Right forelimb (tissue), 1 donor: ENCODE data around the gene SHISA6.

ENCODE experiments used
- DNase-seq: peaks from one replicate; pipeline ENCODE4 v3.0.0-alpha.2; 2018

Gene SHISA6

DNA sequence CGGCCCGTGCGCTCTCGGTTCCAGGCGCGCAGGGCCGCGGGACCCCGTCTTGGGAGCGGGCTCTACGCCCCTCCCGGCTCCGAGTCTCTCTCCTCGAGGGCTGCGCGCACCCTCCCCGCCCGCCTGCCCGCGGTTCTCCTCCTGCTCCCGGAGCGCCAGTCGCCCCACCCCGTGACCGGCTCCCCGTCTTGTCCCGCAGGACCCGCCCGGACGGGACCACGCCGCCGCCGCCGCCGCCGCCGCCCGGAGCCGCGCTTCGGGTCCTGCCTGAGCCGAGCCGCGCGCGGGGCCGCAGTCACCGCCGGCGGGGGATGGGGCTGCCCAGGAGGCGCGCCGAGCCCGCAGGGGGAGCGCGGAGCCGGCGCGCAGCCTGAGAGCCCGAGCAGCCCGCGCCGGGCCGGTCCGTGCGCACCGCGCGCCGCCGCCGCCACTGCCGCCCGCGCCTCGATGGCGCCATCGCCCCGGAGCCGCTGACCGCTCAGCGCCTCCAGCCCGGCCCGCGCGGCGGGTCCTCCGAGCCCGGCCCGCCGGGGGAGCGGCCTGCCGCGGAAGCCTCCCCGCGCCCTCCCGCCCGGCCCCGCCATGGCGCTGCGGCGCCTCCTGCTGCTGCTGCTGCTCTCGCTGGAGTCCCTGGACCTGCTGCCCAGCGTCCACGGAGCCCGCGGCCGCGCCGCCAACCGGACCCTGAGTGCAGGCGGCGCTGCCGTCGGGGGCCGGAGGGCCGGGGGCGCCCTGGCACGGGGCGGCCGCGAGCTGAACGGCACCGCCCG, at the start of gene SHISA6:
SHISA6 (plus strand) TSS at position 373 of the 770 bp plus-strand sequence.
- peak; percentile 52 for DNase-seq

DNA sequence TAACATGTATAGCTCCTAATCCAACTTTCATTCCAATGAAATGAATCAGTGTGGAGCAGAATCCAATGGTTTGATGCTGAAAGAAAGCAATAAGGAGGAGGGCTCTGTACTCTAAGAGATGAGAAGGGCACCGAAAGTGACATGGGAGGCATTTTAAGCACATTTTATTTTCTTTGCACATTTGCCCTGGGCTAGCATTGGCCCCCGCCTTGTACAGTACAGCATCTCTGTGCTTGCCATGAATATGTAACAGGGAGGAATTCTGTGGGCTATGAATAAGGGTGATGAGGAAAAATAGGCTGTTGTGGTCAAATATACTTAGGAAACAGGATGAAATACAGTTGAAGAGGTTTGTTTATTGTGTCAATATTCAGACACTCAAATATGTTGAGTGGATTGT, 45.2 kb upstream of the SHISA6 start:
- no peak for DNase-seq

DNA sequence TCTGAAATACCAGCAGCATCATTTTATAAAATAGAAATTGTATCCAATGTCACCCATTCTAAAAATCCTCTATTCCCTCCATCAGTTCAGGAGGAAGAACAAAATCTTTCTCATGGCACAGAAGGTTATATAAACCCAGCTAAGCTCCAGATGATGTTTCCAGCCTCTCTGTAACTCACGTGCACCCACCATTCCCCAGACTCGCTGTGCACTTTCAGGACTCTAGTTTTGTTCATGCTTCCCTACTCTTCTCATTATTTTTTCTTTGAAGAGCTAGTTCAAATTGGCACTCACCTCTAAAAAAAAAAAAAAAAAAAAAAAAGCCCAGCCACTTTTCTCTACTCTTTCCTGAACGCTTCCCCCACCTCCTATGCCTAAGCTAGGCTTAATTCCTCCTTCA, 36.0 kb upstream of the SHISA6 start:
- DNase-seq = no peak

DNA sequence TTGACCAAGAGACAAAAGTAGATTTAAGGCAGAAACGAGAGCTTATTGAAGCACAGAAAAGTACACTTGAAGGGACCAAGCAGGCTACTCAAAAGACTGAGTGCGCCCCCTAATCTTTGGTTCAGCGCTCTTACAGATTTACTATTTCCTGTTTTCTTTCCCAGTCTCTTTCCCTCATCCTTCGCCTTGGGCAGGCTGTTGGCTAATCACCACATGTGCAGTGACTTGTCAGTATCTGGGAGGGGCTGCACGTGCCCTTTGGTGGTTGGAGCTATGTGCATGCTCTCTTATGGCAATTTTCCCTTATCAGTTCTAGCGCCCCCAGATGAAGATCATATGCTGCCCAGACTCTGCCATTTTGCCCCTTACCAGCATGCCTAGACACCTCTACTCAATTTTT, 35.4 kb upstream of the SHISA6 start:
- no peak for DNase-seq

DNA sequence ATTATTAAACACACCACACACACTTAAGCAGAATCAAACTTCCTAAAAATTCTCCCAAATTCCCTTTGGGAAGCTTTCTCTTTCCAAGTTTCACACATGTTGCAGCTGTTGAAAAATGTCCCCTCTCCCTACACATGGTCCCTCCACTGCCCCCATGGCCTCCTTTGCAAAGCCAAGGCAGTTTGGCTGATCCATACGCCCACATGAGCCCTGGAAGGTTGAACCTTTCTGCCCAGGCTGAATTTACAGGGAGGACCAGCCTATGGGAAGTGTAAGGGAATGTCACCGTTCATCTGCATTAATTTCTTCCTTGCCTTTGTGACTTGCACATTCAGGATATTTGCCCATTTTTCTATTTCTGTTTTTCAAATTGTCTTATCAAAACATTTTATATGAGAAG, 31.1 kb upstream of the SHISA6 start:
- DNase-seq = no peak

DNA sequence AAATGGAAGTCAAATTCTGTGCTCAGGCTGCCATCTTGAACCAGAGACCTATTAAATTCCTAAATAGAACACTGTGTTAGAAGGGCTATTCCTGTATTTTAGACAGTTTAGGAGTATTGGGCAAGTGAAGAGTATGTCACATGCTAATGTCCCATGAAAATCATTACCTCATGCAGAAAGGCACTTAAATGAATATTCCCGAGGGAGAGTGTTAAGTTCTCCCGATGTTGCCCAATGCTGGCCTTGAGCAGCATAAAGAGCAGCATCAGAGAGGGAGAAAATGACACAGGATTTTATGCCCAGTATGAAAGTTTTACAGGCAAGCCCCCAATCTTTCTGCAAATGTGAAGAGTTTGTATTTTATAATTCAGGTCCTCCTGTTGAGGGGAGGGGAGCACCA, 28.2 kb upstream of the SHISA6 start:
- DNase-seq = no peak

DNA sequence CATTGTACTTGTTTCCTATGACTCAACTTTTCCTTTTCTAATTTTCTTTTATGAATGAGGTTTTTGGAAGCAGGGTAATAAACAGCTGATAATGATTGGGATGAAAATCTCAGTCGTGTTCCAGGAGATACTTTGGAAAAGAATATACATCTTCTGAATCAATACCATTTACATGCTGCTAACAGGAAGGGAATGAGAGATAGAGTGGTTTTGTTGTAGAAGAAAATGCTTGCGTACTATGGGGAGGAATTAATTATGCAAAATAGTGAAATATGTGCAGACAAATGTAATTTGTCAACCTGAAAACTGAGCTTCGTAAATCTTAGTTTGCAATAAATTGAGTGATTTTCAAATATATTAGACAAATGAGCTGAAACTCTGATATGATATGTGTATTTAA, 24.0 kb upstream of the SHISA6 start:
- DNase-seq = no peak

DNA sequence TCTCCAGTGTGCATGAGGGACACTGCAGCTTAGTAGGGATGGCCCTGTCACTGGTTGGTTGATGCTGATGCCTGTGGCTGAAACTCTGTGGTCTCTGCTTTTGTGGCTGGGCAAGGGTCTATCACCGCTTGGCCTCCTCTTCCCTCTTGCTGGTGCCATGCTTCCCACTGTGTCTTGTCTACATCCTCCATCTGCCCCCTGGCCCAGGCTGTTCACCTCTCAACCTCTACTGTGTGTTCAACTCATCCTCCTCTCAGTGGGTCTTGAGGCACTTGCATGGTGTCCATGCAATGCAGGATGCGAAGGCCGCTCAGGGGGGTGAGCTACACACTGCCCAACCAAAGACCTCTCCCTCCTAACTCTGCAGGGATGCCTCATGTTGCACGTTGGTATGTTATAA, 19.8 kb upstream of the SHISA6 start:
- DNase-seq = no peak

DNA sequence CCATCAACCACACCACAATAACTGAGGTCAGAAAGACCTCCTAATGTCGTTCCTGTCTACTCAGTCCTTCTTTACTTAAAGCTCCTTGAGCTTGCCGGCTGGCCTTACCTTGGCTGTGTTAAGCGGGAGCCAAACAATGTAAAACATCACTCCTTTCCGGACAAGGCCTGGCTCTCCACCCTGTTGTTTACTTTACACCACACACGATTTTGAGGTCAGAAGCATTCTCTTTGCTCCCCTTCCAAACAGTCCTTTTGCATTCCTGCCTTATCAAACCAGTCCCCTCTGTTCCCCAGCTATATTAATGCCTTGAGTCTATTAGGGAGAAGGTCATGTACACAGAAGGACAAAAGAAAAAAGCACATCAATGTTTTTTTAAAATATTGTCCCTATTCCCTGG, 19.3 kb upstream of the SHISA6 start:
- no peak for DNase-seq

DNA sequence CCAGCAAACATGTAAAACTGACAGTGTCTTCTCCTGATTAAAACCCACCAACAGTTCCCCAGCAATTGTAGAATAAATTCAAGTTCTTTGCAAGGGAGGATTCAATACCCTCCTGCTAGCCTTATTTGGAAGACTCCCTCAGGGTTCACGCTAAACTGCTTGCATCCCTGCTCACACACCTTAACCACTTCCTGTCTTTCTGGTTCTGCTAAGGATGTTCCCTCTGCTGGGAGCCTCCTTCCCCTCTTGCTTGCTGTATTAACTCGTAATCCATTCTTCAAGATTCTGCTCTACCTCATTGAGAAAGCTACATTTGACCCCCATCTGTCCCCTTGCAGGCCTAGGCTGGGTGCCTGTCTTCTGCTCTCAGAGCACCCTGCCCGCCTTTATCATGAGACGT, 2.3 kb upstream of the SHISA6 start:
- DNase-seq = no peak

DNA sequence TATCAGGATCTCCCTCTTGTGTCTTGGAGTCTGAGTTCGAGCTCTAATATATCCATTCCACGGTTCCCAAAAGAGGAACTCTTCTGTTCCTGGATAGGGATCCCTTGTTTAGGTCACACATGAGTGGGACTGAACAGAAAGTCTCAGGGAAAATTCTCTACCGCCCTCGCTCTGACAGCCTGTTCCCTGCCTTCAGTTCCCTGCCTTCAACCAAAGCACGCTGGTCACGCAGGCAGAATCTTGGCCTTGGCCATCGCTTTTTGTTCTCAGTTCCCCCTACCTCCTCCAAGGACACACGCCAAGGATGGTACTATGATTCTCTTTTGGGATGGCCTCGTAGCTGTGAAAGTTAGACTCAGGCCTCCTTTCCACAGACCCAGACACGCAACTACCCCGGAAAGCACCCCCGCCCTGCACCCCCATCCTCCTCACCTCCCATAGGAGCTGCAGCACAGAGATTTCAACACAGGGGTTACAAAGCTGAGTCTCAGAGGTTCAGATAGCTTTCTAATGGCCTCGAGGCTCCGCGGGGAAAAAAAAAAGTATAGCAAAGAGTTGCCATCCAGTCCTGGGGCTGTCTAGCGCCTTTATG, 1.5 kb upstream of the SHISA6 start:
- DNase-seq = no peak

DNA sequence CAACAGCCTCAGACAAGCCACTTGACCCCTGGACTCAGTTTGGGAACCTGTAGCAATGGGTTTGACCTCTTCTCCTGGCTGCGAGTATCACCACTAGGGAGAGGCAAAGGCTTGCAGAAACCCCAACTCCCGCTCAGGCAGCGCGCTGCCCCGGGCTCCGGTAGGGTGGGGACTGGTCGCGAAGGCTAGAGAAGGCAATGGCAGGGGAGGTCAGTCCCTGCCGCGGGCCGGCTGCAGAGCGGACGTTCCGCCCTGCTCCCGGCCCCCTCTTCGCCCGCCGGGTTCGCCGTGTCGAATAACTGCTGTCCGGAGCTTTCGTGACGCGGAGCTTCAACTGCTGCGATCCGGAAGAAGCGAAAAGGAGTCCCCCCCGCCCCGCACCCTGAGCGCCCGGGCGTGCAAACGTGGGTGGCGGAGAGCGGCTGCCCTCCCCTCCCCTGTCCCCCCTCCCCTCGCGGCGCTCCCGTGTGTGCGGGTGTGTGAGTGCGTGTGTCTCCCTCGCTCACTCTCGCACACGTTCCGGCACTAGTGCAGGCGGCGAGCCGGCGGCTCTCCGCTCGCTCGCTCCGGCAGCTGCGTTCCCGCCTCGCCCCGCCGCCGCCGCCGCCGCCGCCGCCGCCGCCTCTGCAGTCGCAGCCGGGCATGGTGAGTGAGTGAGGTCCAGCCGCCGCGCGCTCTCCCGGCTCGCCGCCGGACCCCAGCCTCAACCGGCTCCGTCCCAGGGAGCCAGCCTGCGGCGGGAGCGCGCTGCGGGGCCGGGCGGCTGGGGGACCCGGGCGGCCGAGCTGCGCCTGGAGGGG, 772 bp upstream of the SHISA6 start:
- DNase-seq = peak; percentile 71

DNA sequence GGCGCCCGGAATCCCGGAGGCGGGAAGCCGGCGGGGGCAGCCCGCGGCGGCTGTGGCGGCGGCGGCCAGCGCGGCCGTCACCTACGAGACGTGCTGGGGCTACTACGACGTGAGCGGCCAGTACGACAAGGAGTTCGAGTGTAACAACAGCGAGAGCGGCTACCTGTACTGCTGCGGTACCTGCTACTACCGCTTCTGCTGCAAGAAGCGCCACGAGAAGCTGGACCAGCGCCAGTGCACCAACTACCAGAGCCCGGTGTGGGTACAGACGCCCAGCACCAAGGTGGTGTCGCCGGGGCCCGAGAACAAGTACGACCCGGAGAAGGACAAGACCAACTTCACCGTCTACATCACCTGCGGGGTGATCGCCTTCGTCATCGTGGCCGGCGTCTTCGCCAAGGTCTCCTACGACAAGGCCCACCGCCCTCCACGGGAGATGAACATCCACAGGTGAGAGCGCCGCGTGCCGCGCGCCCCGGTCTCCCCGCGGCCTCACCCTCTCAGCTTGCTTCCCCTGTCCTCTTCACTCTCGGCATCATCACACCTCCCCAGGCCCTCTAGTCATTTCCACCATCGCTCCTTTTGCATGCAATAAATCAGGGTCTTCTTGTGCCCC, 706 bp downstream of the SHISA6 start:
- DNase-seq = no peak

DNA sequence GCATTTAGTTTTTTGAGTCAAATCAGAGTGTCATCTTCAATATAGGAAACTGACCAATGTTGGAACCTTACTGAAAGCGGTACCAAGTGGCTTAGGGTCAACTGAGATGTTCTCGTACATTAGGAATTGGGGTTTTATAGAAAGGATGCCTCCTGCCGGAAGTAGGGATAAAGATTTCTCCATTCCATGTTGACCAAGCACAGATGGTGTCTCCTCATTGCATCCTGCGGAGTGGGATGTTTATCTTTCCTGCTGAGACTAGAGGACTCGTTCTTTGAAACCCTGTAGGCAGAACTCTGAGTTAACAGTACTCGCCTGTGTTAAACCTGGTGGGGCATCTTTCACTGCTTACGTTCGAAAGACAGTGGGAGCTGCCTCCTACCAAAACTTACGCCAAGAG, 1.4 kb downstream of the SHISA6 start:
- no peak for DNase-seq

DNA sequence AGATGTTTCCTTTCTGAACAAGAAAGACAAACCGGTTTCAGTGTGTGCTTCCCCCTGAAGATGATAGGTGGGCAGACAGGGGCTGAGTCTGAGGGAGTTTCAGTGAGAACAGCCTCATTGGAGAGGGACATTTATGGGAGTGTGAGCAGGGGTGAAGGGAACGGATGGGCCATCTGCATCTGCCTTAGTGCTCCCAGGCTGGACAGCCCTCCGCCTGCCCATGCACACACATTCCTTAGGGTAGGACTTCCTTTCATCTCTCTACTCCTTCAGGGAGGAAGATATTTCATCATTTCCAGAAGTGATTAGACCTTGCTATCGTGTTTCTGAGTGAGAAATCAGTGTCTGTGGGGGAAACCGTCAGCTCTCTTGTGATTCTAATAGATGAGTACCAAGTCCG, 3.8 kb downstream of the SHISA6 start:
- no peak for DNase-seq

DNA sequence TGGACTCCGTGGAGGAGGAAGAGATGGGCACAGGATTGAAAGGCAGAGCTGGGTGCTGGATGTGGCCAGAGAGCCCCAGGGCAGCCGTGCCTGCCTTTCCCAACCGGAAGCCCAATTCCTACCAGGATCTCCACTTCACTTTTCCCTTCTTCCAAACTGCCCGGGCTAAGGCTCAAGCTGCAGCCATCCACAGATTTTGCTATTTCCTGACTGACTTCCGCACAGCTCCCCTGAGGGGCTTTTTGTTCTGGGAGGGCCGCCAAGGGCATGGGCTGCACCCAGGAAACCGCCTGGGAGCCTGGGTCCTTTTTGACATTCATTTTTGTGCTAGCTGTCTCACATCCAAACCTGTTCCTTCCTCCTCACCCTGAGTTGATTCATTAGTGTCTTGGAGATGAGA, 4.2 kb downstream of the SHISA6 start:
- DNase-seq = no peak

DNA sequence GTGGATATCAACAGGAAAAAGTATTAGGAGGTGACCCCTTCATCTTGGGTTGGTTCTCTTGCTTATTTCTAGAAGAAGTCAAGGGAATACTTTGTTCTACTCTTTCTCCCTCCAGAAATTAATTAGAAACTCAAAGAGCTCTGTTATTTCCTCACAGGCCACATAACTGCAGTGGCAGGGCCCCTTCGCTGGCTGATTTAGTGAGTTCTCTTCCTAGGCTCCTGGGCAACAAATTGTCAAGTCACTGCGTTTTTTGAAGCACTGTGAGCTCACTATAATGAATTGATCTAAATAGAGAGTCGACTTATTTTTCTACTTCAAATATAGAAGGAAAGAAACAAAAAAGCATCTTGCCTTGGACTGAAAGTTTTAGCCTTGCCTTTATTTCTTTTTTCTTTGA, 4.8 kb downstream of the SHISA6 start:
- DNase-seq = no peak

DNA sequence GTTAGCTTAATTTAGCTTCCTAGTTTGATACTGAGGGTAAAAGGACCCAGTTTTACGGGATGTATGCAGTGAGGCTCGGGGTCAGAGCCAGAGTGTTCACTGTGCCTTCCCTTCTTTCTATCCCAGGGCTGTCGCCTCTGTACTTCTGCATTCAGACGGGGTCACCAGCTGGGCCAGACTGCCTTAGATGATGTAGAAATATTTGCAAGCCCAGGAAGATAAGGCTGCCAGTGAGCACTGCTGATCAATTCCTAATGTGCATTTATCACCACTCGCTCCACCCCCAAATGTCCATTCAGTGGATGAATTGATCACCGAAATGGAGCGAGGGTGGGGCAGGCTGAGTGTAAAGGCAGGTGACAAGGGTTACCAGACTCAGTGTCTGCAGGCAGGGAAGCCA, 9.1 kb downstream of the SHISA6 start:
- no peak for DNase-seq

DNA sequence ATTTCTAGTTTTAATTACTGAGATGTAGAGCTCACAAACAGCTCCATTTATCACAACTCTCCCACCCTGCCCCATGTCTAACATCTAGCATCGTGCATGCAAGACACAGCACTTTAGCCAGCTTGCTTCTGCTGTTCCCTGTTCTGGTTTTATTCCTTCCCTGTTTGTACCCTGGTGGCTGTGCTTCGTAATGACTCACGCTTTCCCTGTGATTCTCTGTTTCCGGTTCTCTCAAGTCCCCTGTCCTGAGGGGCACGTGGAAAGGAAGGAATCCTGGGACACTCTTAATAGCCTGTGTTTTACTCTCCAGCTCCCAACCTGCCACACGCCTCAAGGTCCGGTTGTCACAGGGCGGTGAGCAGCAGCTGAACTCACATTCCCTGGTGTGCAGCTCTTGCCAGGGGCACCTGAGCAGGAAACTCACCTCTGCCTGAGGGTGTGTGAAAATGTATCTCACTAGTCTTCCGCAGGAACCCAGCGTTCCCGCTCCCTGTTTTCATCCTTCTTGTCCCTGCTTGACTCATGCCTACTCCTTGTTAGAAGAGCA, 10.6 kb downstream of the SHISA6 start:
- no peak for DNase-seq

DNA sequence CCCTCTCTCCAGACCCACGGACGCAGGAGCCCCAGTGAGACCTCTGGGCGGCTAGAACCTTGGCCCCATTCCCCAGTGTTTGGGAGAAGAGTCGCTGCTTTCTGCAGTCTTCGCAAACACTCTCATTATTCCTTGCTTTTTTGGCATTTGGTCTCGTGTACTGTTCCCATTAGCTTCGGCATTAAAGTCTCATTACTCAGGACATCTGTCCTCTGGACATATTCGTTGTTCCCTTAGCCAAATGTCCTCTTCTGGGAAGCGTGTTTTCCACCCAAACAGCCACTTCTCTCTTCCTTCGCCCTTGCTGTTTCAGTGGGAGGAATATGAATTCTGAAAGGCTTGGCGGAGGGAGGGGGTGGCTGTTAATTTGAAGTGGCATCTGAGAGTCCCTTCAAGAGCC, 11.1 kb downstream of the SHISA6 start:
- DNase-seq = no peak

DNA sequence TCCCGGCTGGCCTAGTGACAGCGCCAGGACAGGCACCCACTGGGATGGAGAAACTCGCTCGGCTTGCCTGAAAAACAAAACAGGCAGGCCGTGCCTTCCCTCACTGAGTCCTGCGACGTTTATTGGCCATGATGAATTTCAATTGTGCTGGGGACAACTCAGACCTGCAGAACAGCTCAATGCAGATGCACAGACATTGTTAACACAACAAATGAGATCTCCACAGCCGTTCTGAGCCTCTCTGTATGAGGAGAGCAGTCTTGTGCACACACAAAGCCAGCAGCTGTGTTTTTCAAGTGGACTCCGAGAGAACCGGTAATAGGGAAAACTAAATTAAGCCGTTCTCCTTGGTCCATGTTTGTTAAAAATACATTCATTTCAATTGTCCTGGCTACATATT, 15.9 kb downstream of the SHISA6 start:
- DNase-seq = no peak

DNA sequence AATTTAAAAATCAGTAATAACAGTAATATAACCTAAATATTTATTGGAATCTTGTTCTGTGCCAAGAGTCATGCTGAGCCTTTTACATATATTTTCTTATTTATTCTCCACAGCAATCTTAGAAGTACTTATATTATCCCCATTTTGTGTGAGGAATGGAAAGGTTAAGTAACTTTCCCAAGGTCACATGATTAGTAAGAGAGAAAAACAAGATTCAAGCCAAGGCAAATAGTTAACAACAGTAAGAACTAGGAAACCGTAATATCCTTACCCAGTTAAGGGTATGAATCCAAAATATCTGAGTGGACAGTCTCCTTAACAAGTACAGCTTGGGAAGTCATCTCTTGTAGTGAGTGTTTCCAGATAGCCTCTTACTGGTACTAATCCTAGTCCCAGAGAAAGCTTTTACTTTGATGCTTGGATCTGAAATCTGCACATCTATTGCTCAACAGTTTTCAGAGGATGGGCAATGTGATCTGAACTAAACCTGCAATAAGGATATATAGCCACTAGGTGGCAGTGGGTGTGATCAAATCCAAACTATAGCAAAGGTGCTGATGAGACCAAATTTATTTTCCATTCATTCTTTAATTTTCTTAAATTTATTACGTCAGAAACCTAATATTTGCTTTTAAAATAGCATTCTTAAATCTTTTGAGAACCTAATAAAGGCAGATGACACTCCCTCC, 23.3 kb downstream of the SHISA6 start:
- no peak for DNase-seq
